Parathyroid adenoma (tissue), 2 donors: ENCODE data around the gene DRAM1.
"Not testable (repeated sequence)": the region's sequence is repeated elsewhere in the genome, so short reads cannot be mapped to it uniquely, and the experiment has no call there.

ENCODE experiments used
- H2AFZ ChIP-seq: fragments of 300-600 bp; sonication (generic); one replicate; pipeline ENCODE4 v1.7.0; 2017; ENCODE audit warnings: antibody characterized with exemption, mild to moderate bottlenecking
- H3K27ac ChIP-seq: fragments of 300-600 bp; sonication (generic); one replicate; pipeline ENCODE4 v1.7.0; 2017
- H3K27me3 ChIP-seq: fragments of 300-600 bp; sonication (generic); one replicate; pipeline ENCODE4 v1.7.0; 2017; ENCODE audit warnings: low read length; ENCODE audit not compliant: control insufficient read depth, insufficient read depth
- H3K36me3 ChIP-seq: fragments of 300-600 bp; sonication (generic); one replicate; pipeline ENCODE4 v1.7.0; 2017; ENCODE audit warnings: low read length; ENCODE audit not compliant: control insufficient read depth, insufficient read depth
- H3K4me1 ChIP-seq: fragments of 300-600 bp; sonication (generic); one replicate; pipeline ENCODE4 v1.7.0; 2017; ENCODE audit warnings: control low read depth
- H3K4me2 ChIP-seq: fragments of 300-600 bp; sonication (generic); one replicate; pipeline ENCODE4 v1.7.0; 2017; ENCODE audit warnings: low read length
- H3K4me3 ChIP-seq: fragments of 300-600 bp; sonication (generic); one replicate; pipeline ENCODE4 v1.7.0; 2017; ENCODE audit warnings: low read depth, low read length
- H3K79me2 ChIP-seq: fragments of 300-600 bp; sonication (generic); one replicate; pipeline ENCODE4 v1.7.0; 2017; ENCODE audit warnings: control low read depth
- H3K9ac ChIP-seq: fragments of 300-600 bp; sonication (generic); one replicate; pipeline ENCODE4 v1.7.0; 2017; ENCODE audit warnings: mild to moderate bottlenecking
- H3K9me3 ChIP-seq: fragments of 300-600 bp; sonication (generic); one replicate; pipeline ENCODE4 v1.7.0; 2017; ENCODE audit warnings: low read length; ENCODE audit not compliant: control insufficient read depth
- TF ChIP-seq, protein P1 (sequence below): fragments of 300-600 bp; sonication (generic); IDR thresholded peaks from one replicate; pipeline ENCODE4 v1.7.0; 2017; ENCODE audit warnings: antibody characterized with exemption, mild to moderate bottlenecking
- donor health status: primary hyperparathyroidism.

Gene DRAM1

DNA sequence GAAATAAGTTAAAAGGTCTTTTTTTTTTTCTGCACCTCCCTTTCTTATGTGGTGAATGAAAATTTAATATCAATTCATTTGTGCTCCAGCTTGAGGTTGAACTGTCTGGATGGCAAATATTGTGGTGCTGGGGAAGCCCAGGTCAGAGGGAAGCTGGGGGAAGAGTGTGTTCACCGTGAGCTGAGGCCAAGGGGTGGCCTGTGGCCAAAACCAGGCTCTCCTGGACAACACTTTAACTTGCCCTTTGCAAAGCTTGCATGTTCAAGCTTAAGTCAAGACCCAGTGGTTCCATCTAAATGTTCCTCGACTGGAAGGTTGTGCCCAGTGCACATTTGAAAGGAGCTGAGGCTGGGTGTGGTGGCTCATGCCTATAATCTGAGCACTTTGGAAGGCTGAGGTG lies 28.8 kb downstream of the DRAM1 start:
- Histone ChIP-seq H3K79me2 (no peaks in the 10 kb centered on the region), H3K4me3 (no peak overlapping the region), H3K9ac (no peak overlapping the region), H3K4me2 (no peak overlapping the region), H3K36me3 (no peaks in the 10 kb centered on the region), H3K9me3 (no peaks in the 10 kb centered on the region), H2AFZ (no peak overlapping the region), H3K4me1 (no peaks in the 10 kb centered on the region), H3K27me3 (no peaks in the 10 kb centered on the region), H3K27ac (no peak overlapping the region)
- TF ChIP-seq, protein P1, sequence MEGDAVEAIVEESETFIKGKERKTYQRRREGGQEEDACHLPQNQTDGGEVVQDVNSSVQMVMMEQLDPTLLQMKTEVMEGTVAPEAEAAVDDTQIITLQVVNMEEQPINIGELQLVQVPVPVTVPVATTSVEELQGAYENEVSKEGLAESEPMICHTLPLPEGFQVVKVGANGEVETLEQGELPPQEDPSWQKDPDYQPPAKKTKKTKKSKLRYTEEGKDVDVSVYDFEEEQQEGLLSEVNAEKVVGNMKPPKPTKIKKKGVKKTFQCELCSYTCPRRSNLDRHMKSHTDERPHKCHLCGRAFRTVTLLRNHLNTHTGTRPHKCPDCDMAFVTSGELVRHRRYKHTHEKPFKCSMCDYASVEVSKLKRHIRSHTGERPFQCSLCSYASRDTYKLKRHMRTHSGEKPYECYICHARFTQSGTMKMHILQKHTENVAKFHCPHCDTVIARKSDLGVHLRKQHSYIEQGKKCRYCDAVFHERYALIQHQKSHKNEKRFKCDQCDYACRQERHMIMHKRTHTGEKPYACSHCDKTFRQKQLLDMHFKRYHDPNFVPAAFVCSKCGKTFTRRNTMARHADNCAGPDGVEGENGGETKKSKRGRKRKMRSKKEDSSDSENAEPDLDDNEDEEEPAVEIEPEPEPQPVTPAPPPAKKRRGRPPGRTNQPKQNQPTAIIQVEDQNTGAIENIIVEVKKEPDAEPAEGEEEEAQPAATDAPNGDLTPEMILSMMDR, result no peak

DNA sequence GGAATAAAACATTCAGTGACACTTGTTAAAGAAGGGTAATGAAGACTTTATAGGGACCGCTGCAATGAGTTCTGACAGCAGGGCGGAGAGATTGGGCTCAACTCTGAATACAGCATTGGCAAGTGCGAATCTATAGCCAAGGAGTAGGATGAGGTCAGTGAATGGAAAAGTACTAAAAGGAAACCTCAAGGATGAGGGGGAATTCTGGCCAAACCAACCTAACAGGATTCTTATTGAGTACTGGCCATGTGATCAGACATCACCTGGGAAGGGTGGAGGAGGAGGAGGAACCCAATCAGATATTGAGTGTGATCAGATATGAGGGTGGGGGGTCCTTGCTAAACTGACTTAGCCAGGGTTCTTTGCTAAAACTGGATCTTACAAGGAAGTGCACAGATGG lies 31.0 kb downstream of the DRAM1 start:
- Histone ChIP-seq H3K27me3 (no peaks in the 10 kb centered on the region), H3K4me1 (no peaks in the 10 kb centered on the region), H3K4me3 (no peak overlapping the region), H2AFZ (no peak overlapping the region), H3K9ac (no peak overlapping the region), H3K27ac (no peak overlapping the region), H3K79me2 (no peaks in the 10 kb centered on the region), H3K36me3 (no peaks in the 10 kb centered on the region), H3K4me2 (no peak overlapping the region), H3K9me3 (no peaks in the 10 kb centered on the region)
- TF ChIP-seq, protein P1, result no peak

DNA sequence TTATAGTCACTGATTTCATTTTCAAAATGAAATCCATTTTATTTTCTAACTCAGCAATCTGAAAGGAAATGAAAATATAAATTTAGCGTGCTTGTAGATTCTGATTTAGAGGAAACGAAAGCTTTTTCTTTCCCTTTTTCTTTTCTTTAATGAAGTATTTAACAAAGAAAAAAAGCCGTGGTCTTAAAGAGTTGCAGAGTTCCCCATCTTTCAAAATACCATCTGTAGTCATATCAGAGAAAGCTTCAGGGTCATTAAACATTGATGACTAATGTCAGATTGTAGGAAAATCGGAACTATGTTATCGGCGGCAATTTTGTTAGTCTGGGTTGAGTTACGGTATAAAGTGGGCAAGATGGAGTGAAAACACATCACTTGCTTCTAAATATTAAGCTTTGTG lies 32.3 kb downstream of the DRAM1 start:
- H3K4me1 ChIP-seq, result no peaks in the 10 kb centered on the region
- no peaks in the 10 kb centered on the region for H3K27me3 ChIP-seq
- H3K9ac ChIP-seq, result no peak overlapping the region
- no peak overlapping the region for H3K4me2 ChIP-seq
- no peak overlapping the region for H3K4me3 ChIP-seq
- H3K79me2 ChIP-seq, result no peaks in the 10 kb centered on the region
- no peaks in the 10 kb centered on the region for H3K36me3 ChIP-seq
- H2AFZ ChIP-seq, result no peak overlapping the region
- H3K27ac ChIP-seq, result no peak overlapping the region
- no peaks in the 10 kb centered on the region for H3K9me3 ChIP-seq
- TF ChIP-seq, protein P1, result no peak

DNA sequence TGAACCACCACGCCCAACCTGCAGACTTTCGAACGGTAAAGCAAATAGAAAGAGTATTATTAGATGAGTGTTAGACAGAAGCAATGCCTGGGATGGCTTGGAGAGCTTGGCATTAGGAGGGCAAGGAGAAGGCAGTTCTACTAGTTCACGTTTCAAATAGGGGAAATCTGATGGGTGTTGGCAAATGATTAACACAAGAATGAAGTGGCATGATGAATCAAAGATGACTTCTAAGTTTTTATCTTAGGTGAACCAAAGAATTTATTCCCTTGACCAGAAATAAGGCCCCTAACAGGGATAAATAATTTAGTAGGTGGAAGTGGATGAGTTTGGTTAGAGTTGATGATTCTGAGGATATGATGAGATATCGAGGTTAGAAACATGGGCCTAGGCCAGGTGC lies 38.5 kb downstream of the DRAM1 start:
- Histone ChIP-seq H3K4me1 (peaks cover 5% of the 10 kb centered on the region), H3K36me3 (no peaks in the 10 kb centered on the region), H3K27ac (no peak overlapping the region), H3K79me2 (no peaks in the 10 kb centered on the region), H3K4me3 (no peak overlapping the region), H3K4me2 (no peak overlapping the region), H3K9ac (no peak overlapping the region), H2AFZ (no peak overlapping the region), H3K9me3 (no peaks in the 10 kb centered on the region), H3K27me3 (no peaks in the 10 kb centered on the region)
- TF ChIP-seq, protein P1, result no peak

DNA sequence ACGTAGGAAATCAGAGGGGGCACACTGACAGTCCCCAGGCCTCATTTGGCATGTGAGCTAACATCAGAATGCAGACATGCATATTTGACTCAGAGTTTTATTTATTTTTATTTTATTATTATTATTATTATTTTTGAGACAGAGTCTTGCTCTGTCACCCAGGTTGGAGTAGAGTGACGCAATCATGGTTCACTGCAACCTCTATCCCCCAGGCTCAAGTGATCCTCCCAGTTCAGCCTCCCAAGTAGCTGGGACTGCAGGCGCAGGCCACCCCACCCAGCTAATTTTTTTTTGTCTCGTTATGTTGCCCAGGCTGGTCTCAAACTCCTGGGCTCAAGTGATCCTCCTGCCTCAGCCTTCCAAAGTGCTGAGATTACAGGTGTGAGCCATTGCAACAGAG lies 41.4 kb downstream of the DRAM1 start:
- not testable (repeated sequence) for H3K27me3 ChIP-seq, H3K79me2 ChIP-seq, H3K9me3 ChIP-seq, H3K9ac ChIP-seq, H2AFZ ChIP-seq, H3K27ac ChIP-seq, H3K4me1 ChIP-seq, H3K4me3 ChIP-seq, H3K4me2 ChIP-seq, H3K36me3 ChIP-seq
